Activated CD8-positive, alpha-beta memory T cell treated with anti-CD3 and anti-CD28 coated beads for 48 hours (primary cell): Measurements from ENCODE around the gene PASD1.
"Not testable (repeated sequence)": the region's sequence is repeated elsewhere in the genome, so short reads cannot be mapped to it uniquely, and the experiment has no call there.

Source experiments
- DNase-seq, 3 experiments: peaks; one replicate each; pipeline ENCODE4 v3.0.0-alpha.2; 2020; ENCODE audit warnings: low read depth in 2 of 3, low spot score in 2 of 3

PASD1 gene, protein sequence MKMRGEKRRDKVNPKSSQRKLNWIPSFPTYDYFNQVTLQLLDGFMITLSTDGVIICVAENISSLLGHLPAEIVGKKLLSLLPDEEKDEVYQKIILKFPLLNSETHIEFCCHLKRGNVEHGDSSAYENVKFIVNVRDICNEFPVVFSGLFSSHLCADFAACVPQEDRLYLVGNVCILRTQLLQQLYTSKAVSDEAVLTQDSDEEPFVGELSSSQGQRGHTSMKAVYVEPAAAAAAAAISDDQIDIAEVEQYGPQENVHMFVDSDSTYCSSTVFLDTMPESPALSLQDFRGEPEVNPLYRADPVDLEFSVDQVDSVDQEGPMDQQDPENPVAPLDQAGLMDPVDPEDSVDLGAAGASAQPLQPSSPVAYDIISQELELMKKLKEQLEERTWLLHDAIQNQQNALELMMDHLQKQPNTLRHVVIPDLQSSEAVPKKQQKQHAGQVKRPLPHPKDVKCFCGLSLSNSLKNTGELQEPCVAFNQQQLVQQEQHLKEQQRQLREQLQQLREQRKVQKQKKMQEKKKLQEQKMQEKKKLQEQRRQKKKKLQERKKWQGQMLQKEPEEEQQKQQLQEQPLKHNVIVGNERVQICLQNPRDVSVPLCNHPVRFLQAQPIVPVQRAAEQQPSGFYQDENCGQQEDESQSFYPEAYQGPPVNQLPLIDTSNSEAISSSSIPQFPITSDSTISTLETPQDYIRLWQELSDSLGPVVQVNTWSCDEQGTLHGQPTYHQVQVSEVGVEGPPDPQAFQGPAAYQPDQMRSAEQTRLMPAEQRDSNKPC

DNA sequence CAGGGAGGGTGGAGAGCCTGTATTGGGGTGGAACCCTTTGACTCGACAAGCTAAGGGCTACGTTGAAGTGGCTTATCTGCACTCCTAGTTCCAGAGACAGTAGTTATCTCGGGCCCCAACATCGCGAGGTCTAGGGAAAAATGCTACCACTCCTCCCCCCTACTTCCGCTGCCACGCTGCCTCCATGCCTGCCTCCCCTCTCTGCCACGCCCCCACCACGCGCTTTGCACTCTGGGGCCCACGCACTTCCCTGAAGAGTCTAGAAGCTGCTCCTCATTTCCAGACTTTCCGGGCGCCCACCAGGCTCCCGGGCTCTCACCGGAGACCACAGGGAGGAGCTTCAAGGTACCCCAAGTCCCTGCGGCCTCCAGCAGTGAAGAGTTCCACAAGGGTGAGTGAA, at the start of gene PASD1:
Gene PASD1 (plus strand): TSS at position 227 of the 400 bp plus-strand sequence. CDS start 37,879 bp downstream, outside the sequence.
- DNase-seq: no peak

DNA sequence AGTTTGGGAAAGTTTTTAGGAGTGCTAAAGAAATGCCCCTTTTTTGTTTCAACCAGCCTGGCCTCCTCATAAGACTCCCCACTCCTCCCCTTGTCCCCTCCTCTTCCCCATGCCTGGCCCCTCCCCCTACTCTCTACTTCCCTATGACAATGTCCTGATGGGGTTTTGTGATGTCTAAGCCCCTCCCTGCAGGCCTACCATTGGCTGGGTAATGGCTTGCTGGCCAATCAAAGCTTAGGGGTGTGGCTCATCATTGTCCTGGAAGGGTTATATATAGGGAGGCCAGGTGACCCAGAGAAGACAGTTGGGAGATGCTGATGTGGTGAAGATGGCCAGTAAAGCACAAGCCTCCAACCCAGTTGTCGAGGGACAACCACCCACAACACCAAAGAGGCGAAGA, 48.2 kb upstream of the PASD1 start:
- no peak for DNase-seq

GRCh38 chrX:151516538-151517187, 46.8 kb upstream of the PASD1 start:
- DNase-seq: no peak

- DNase-seq: no peak
These were observed 46.1 kb upstream of the PASD1 start for GRCh38 chrX:151517421-151517820.

DNA sequence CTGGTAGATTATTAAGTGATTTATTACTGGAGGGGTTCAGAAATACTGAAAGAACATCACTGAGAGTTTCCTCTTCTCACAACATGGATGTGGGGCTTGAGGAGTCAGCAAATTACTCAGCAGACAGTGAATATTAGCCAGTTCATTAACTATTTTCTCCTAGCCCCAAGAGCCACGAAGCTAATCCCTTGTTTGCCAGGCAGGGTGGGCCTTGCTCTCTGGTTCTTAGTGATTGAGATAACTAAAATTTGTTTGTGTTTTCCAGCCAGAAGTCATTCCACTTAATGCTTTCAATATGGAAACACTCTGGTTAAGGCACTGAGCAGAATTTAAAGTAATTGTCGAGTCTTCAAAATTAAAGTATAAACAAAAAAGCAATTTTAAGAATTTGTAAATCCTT, 40.1 kb upstream of the PASD1 start:
- DNase-seq: no peak

- DNase-seq: no peak
These were observed 26.9 kb upstream of the PASD1 start for GRCh38 chrX:151536571-151536970.

GRCh38 chrX:151537572-151537971, 25.9 kb upstream of the PASD1 start:
- DNase-seq: no peak

- no peak for DNase-seq
These were observed 25.0 kb upstream of the PASD1 start for GRCh38 chrX:151538190-151539122.

DNA sequence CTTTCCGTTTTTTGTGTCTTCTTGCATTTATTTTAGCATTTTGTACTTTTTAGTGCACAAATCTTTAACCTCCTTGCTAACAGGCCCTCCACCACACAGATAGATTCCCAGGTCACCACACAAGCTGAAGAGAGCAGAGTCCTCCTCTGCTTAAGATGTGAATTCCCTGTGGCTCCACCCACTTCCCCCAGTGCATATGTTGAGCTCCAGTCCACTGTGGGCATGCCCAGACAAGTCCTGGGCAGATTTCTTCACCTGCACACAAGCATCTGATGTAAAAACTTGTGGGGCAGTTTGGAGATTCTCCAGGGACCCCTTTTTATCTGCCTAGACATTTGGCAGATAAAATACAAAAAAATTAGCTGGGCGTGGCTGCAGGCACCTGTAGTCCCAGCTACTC, 19.8 kb upstream of the PASD1 start:
- no peak for DNase-seq

- not testable (repeated sequence) for DNase-seq
These were observed 17.2 kb upstream of the PASD1 start for GRCh38 chrX:151546226-151546625.

- not testable (repeated sequence) for DNase-seq
These were observed 12.3 kb upstream of the PASD1 start for GRCh38 chrX:151551176-151551575.

DNA sequence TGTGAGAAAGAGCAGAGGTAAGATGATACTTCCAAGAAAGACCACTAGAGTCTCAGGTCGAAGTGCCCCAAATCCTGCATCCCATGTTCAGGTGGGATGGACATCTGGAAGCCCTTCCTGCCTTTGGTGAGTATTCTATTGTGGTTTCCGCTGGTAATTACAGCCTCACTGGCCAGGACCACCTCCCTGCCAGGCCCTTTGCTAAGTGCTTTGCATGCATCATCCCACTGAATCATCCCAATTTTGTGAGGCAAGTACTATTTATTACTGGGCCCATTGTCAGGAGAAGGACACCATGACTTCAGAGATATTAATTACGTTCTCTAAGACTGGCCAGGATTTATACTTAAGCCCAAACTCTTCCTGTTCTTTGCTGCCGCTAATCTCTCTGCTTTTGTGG, 10.7 kb upstream of the PASD1 start:
- DNase-seq: no peak

DNA sequence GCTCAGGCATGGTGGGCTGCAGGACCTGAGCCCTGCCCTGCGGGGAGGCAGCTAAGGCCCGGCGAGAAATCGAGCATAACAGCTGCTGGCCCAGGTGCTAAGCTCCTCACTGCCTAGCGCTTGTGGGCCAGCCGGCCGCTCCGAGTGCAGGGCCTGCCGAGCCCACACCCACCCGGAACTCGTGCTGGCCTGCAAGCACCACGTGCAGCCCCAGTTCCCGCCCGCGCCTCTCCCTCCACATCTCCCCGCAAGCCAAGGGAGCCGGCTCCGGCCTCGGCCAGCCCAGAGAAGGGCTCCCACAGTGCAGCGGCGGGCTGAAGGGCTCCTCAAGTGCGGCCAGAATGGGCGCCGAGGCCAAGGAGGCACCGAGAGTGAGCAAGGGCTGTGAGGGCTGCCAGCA, 8.2 kb upstream of the PASD1 start:
- DNase-seq: not testable (repeated sequence)

DNA sequence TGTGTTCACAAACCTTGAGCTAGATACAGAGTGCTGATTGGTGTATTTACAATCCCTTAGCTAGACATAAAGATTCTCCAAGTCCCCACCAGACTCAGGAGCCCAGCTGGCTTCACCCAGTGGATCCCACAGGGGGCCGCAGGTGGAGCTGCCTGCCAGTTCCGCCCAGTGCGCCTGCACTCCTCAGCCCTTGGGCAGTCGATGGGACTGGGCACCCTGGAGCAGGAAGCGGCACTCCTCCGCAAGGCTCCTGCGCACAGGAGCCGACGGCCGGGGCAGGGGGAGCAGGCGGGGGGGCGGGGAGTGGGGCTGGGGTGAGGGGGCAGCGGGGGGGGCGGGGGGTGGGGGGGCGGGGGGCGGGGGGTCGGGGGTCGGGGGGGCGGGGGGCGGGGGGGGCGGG, 990 bp upstream of the PASD1 start:
- not testable (repeated sequence) for DNase-seq

- DNase-seq: not testable (repeated sequence)
These were observed 472 bp upstream of the PASD1 start for GRCh38 chrX:151563003-151563402.

GRCh38 chrX:151564035-151564434, 560 bp downstream of the PASD1 start:
- no peak for DNase-seq

DNA sequence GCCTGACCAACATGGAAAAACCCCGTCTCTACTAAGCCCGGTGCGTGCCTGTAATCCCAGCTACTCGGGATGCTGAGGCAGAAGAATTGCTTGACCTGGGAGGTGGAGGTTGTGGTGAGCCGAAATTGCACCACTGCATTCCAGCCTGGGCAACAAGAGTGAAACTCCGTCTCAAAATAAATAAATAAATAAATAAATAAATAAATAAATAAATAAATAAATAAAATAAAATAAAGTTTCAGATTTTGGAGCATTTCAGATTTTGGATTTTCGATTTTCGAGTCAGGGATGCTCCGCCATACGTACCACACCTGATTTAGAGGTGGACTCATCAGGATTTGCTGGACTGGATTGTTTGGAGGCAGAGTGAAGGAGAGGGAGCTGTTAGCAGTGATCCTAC, 3.4 kb downstream of the PASD1 start:
- not testable (repeated sequence) for DNase-seq

DNA sequence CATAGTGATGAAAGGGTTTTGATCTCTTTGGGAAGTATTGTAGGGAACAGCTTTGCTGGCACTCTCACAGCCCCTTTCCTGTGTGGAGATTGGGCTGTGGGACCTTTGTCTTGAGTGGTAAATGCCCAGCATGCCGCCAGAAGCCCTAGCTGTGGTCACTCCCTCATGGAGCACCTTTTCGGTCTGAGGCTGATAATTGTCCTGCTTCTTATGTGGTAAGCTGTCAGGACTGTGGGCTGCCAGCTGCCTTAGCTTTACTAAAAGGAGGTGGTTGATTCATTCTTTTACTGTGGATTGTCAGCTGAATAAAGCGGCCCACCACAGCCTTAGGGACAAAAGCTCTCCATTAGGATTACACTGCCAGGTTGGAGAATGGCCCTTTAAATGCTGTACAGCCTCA, 7.1 kb downstream of the PASD1 start:
- no peak for DNase-seq

DNA sequence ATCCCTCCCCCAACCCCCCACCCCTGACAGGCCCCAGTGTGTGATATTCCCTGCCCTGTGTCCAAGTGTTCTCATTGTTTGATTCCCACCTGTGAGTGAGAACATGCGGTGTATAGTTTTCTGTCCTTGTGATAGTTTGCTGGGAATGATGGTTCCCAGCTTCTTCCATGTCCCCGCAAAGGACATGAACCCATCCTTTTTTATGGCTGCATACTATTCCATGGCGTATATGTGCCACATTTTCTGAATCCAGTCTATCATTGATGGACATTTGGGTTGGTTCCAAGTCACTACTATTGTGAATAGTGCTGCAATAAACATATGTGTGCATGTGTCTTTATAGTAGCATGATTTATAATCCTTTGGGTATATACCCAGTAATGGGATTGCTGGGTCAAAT, 29.9 kb downstream of the PASD1 start:
- not testable (repeated sequence) for DNase-seq

- DNase-seq: no peak
These were observed 32.8 kb downstream of the PASD1 start for GRCh38 chrX:151596282-151596681.

DNA sequence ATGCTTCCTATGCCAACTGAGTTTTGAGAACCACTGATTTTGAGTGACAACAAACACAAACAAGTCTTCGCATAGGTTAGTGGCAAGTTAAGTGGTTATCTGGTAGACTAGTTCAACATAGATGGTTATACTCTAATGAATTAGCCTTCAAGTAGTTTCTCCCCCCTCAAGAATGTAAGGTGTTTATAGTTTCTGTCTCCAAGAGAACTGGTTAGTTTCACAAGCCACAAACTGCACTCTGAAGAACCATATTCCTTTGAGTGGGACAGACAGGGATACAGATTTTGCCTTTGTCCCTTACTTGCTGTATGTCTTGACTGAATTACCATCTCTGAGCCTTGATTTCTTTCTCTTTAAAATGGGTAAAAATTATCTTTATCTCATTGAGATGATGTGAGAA, 41.5 kb downstream of the PASD1 start:
- no peak for DNase-seq
